ENCODE results near the gene SH2D2A.

SH2D2A gene

DNA sequence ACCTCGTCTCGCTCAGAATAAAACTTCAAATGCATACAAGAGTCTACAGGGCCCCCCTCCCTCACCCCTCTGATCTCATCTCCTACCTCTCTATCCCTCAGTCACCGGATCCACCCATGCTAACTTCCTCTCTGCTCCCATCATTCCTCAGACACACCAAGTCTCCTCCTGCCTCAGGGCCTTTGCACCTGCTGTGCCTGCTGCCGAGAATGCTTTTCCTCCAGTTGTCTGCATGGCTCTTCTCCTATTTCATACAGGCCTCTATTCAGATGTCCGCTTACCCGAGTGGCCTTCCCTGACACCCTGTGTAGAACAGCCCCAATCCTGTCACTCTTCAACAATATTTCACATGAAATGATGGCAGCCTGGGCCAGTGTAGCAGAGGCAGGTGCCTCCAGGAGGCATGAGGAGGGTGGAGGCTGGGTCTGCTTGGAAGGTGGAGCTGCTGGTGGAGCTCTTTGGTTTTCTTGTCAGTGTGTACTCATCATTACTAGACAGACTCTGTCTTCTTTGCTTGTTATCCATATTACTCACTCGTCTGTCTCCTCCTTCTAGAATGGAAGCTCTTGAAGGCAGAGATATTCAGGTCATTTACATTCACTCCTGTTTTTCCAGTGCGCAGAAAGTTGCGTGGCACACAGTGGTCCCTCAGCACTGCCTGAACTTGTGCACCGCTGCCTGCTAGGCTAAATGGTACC is 4.2 kb downstream of the SH2D2A start:
- no peak for DNase-seq (ENCODE audit: low spot score)
- TF ChIP-seq, protein P1, sequence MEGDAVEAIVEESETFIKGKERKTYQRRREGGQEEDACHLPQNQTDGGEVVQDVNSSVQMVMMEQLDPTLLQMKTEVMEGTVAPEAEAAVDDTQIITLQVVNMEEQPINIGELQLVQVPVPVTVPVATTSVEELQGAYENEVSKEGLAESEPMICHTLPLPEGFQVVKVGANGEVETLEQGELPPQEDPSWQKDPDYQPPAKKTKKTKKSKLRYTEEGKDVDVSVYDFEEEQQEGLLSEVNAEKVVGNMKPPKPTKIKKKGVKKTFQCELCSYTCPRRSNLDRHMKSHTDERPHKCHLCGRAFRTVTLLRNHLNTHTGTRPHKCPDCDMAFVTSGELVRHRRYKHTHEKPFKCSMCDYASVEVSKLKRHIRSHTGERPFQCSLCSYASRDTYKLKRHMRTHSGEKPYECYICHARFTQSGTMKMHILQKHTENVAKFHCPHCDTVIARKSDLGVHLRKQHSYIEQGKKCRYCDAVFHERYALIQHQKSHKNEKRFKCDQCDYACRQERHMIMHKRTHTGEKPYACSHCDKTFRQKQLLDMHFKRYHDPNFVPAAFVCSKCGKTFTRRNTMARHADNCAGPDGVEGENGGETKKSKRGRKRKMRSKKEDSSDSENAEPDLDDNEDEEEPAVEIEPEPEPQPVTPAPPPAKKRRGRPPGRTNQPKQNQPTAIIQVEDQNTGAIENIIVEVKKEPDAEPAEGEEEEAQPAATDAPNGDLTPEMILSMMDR (IDR thresholded peaks at IDR 0.05; ENCODE audit: extremely low read depth, missing control alignments), result no peak

DNA sequence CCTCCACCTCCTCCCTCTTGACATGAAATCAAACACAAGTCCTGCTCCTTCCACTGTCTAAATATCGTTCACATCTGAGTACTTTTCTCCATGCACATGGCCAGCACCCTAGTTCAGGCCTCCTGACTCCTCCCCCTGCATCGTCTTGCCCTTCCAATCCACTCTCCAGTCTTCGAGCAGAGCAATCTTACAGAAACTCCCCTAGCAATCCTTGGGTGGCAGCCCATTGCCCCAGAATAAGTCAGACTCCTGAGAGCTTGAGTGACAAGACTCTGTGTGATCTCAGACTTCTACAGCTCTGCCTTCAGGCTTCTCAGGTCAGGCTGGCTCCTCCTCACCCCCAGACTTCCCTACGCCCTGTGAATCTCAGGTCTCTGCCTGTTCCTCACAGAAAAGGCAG is 5.5 kb downstream of the SH2D2A start:
- DNase-seq (ENCODE audit: low spot score), result no peak
- TF ChIP-seq, protein P1 (IDR thresholded peaks at IDR 0.05; ENCODE audit: extremely low read depth, missing control alignments), result no peak

DNA sequence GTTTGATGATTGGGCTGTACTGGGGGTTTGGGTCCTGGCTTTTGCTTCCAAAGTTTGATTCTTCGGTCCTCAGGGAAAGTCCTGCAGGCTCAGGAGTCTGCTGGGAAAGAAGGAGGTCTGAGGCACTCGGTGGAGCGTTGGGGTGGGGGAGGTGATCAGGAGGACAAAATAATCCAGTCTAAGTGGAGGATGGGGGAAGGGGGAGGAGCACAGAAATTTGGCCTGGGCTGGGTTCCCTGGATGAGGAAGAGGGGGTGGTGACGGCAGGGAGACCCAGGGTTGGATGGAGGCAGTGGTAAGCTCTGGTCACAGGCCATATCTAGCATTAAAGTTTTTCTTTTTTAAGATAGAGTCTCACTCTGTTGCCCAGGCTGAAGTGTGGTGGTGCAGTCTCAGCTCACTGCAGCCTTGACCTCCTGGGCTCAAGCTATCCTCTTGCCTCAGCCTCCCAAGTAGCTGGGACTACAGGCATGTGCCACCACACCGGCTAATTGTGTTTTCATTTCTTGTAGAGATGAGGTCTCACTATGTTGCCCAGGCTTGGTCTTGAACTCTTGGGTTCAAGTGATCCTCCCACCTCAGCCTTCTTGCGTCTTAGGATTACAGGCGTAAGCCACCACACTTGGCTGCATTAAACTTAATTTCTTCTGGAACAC is 6.8 kb downstream of the SH2D2A start:
- no peak for DNase-seq (ENCODE audit: low spot score)
- TF ChIP-seq, protein P1 (IDR thresholded peaks at IDR 0.05; ENCODE audit: extremely low read depth, missing control alignments), result no peak

DNA sequence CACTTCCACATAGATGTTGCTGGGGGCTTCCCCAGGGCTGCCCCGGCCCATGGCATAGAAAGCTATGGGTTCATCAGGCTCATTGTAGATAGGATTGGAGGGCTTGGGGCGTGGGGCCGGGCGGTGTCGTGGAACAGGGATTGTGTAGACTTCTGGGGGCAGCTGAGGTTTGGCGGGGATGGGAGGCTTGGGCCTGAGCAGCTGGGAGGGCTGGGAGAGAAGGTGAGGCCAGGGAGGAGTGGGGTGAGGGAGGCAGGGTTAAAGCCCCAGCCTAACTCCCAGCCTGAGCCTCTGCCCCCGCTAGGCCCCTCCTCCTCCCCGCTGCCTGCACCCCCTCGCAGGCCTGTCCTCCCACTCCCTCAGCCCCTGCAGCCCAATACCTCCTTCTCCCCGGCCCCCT is 7.4 kb downstream of the SH2D2A start:
- TF ChIP-seq, protein P1 (IDR thresholded peaks at IDR 0.05; ENCODE audit: extremely low read depth, missing control alignments), result no peak
- DNase-seq (ENCODE audit: low spot score), result no peak

DNA sequence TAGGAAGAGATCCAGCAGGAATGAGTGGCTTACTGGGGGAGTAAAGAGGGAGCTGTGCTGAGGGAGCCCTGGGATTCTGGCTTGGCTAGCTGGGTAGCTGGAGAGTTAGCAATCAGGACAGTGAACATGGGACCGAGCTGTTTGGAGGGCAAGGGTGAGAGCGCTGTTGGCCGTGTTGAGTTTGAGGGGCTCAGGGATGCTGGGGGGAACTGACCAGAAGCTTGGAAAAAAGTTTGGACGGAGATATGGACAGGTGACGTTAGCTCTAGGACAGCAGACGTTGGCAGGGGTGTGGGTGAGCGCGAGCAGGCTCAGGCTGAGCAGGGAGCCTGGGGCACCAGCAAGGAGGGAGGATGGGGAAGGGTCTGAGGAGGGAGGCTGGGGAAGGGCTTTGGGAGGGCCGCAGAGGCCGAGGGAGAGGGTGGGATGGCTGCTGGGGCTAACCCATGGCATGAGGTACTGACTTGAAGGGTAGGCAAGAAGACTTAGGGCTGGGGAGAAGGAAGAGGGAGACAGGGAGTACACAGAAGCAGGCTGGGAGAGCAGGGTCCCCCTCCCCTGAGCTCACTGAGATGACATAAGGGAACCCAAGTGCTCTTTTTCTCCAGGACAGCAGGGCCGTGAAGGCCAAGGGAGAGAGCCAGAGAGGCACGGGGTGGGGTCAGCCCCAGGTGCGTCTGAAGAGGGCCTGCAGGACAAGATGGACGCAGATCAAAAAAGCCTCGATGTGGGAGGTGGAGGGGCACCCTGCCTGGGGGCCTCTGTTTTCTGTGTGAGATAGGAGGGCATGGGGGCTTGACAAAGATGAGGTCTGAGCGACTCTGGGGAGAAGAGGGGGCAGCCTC is 8.2 kb downstream of the SH2D2A start:
- TF ChIP-seq, protein P1 (IDR thresholded peaks at IDR 0.05; ENCODE audit: extremely low read depth, missing control alignments), result no peak
- no peak for DNase-seq (ENCODE audit: low spot score)

DNA sequence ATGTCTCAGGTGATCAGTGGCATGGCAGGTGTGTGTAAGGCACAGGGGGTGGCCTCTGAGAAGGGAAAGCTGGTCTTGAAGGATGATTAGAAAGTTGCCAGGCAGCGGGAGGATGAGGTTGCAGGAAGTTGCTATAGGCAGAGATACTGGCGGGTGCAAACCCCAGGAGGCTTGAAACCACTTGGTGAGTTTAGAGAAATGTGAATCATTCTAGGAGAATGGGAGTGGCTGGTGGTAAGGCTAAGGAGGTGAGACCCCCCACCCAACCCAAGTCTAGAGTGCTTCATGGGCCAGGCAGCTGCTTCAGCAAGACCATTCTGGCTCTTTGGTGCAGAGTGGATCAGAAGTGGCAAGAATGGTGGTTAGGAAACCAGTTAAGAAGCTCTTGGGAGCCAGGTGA is 9.0 kb downstream of the SH2D2A start:
- TF ChIP-seq, protein P1 (IDR thresholded peaks at IDR 0.05; ENCODE audit: extremely low read depth, missing control alignments), result no peak
- DNase-seq (ENCODE audit: low spot score), result no peak
